HG02970 (cell line): ENCODE measurements around the gene HELT.
"Not testable (repeated sequence)": the region's sequence is repeated elsewhere in the genome, so short reads cannot be mapped to it uniquely, and the experiment has no call there.

Experiments used
- ATAC-seq: cut with Tn5 transposase; IDR thresholded peaks from one replicate; pipeline ENCODE4 v1.9.1; 2021; ENCODE audit warnings: mild to moderate bottlenecking, moderate library complexity, moderate number of reproducible peaks; ENCODE audit not compliant: unreplicated experiment, low FRiP score

The HELT gene

GRCh38 chr4:185017964-185018772 lies at the start of gene HELT:
HELT (plus strand) TSS chr4:185018490; CDS start chr4:185018929, 439 bp downstream.
- no peak for ATAC-seq

- no peak for ATAC-seq
Observed at GRCh38 chr4:184968784-184969201, 49.5 kb upstream of the HELT start.

- no peak for ATAC-seq
Observed at GRCh38 chr4:184969610-184970009, 48.7 kb upstream of the HELT start.

- no peak for ATAC-seq
Observed at GRCh38 chr4:184972991-184973390, 45.3 kb upstream of the HELT start.

- not testable (repeated sequence) for ATAC-seq
Observed at GRCh38 chr4:184976348-184976747, 41.9 kb upstream of the HELT start.

GRCh38 chr4:184977747-184978146 lies 40.5 kb upstream of the HELT start:
- ATAC-seq = no peak

GRCh38 chr4:184978211-184978610 lies 40.1 kb upstream of the HELT start:
- ATAC-seq = no peak

- no peak for ATAC-seq
Observed at GRCh38 chr4:184979461-184980124, 38.7 kb upstream of the HELT start.

GRCh38 chr4:184980261-184980660 lies 38.0 kb upstream of the HELT start:
- ATAC-seq = no peak

GRCh38 chr4:184983672-184984356 lies 34.5 kb upstream of the HELT start:
- peak; percentile 57 for ATAC-seq

GRCh38 chr4:184987493-184988031 lies 30.7 kb upstream of the HELT start:
- no peak for ATAC-seq

GRCh38 chr4:184988611-184989010 lies 29.7 kb upstream of the HELT start:
- no peak for ATAC-seq

- not testable (repeated sequence) for ATAC-seq
Observed at GRCh38 chr4:184989283-184989682, 29.0 kb upstream of the HELT start.

GRCh38 chr4:184990131-184990530 lies 28.2 kb upstream of the HELT start:
- ATAC-seq = not testable (repeated sequence)

GRCh38 chr4:184991860-184992259 lies 26.4 kb upstream of the HELT start:
- no peak for ATAC-seq

- no peak for ATAC-seq
Observed at GRCh38 chr4:184992422-184992821, 25.9 kb upstream of the HELT start.

GRCh38 chr4:184993247-184993646 lies 25.0 kb upstream of the HELT start:
- ATAC-seq = no peak

- ATAC-seq = no peak
Observed at GRCh38 chr4:184994010-184994622, 24.2 kb upstream of the HELT start.

- no peak for ATAC-seq
Observed at GRCh38 chr4:184994623-184995010, 23.7 kb upstream of the HELT start.

GRCh38 chr4:184997656-184998055 lies 20.6 kb upstream of the HELT start:
- not testable (repeated sequence) for ATAC-seq

- ATAC-seq = no peak
Observed at GRCh38 chr4:185002784-185003183, 15.5 kb upstream of the HELT start.
